Activated naive CD4-positive, alpha-beta T cell treated with anti-CD3 and anti-CD28 coated beads, Interleukin-2, amount 10 ng/mL, durations not matched to agents 7 days and 5 days (primary cell): ENCODE data around the gene PACS1.

Experiments
- CTCF ChIA-PET: fragments of 350-600 bp; sonication (Branson Sonifier 250); formaldehyde crosslinking; loops from one replicate; lab custom pipeline; 2021; ENCODE audit warnings: antibody characterized with exemption; lab: Charles Lee
- DNase-seq: peaks from one replicate; pipeline ENCODE4 v3.0.0-alpha.2; 2020
- H3K27ac Mint-ChIP-seq: one replicate; pipeline ENCODE4 v1.8.0; 2021; ENCODE audit warnings: mild to moderate bottlenecking, moderate library complexity, mixed read lengths
- H3K27me3 Mint-ChIP-seq: one replicate; pipeline ENCODE4 v1.8.0; 2021; ENCODE audit warnings: mild to moderate bottlenecking, mixed read lengths
- H3K36me3 Mint-ChIP-seq: one replicate; pipeline ENCODE4 v1.8.0; 2021; ENCODE audit warnings: mixed read lengths
- H3K4me1 Mint-ChIP-seq: one replicate; pipeline ENCODE4 v1.8.0; 2021; ENCODE audit warnings: mixed read lengths
- H3K4me3 Mint-ChIP-seq: one replicate; pipeline ENCODE4 v1.8.0; 2021; ENCODE audit warnings: mild to moderate bottlenecking, moderate library complexity, mixed read lengths
- H3K9me3 Mint-ChIP-seq: one replicate; pipeline ENCODE4 v1.8.0; 2021; ENCODE audit warnings: mixed read lengths

Gene PACS1

DNA sequence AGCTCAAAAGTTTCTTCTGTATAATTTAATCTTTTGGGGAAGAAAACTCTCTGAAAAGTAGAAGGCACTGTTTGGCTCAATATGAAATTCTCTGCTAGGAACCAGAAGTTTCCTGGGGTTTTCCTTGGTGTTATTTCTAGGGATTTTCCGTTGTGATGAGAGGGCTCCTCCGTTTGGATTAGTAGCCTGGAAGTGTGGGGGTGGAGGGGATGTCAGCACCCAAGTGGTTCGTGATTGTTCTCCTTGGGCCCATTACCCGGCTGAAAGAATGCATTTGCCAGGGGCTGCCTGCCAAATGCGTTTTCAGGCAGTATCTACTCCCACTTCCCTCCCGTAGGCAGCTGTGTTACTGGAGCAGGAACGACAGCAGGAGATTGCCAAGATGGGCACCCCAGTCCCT lies 13.6 kb upstream of the PACS1 start:
- Mint-ChIP-seq H3K27me3 (no peaks in the 10 kb centered on the region), H3K9me3 (no peaks in the 10 kb centered on the region), H3K4me3 (no peak overlapping the region), H3K27ac (no peak overlapping the region), H3K36me3 (peaks cover 67% of the 10 kb centered on the region), H3K4me1 (peaks cover 30% of the 10 kb centered on the region)
- CTCF ChIA-PET: interaction anchor here (1.6 to 5.9 kb wide), 2 partner anchors 12 kb away, joined by 6 to 48 read pairs; partner anchors contain the start of gene PACS1
- no peak for DNase-seq

- CTCF ChIA-PET: interaction anchor here (0.7 to 2.0 kb wide), 2 partner anchors 73 to 950 kb away, joined by 3 to 5 read pairs; no protein-coding TSS in a partner anchor
- Mint-ChIP-seq H3K4me1 (peaks cover 18% of the 10 kb centered on the region), H3K36me3 (peaks cover 73% of the 10 kb centered on the region), H3K27me3 (no peaks in the 10 kb centered on the region), H3K27ac (no peak overlapping the region), H3K4me3 (no peak overlapping the region), H3K9me3 (no peaks in the 10 kb centered on the region)
- no peak for DNase-seq
Measured at GRCh38 chr11:66059966-66060680, 9.9 kb upstream of the PACS1 start.

- Mint-ChIP-seq H3K4me3 (no peak overlapping the region), H3K4me1 (peaks cover 20% of the 10 kb centered on the region), H3K36me3 (peaks cover 73% of the 10 kb centered on the region), H3K9me3 (no peaks in the 10 kb centered on the region), H3K27me3 (no peaks in the 10 kb centered on the region), H3K27ac (peak overlapping the region; percentile 50)
- CTCF ChIA-PET: no interaction called here
- DNase-seq: no peak
Measured at GRCh38 chr11:66061268-66061667, 8.8 kb upstream of the PACS1 start.

DNA sequence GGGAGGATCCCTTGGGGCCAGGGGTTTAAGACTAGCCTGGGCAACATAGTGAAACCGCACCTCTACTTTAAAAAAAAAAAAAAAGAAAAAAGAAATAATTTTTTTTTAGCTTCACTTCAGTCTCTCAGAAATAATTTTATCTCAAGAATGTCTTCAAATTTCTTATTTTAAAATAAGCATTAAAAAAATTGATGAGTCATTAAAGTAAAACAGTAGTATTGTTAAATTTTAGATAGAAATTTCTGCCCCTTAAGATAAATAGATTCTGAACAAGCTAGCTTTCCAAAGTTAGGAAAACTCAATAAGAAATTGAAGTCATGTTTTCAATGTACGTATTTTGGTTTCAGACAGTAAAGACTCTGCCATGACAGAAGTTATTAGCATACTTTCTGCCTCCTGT lies 7.7 kb upstream of the PACS1 start:
- Mint-ChIP-seq H3K9me3 (no peaks in the 10 kb centered on the region), H3K4me3 (no peak overlapping the region), H3K4me1 (peaks cover 32% of the 10 kb centered on the region), H3K27ac (no peak overlapping the region), H3K27me3 (no peaks in the 10 kb centered on the region), H3K36me3 (peaks cover 79% of the 10 kb centered on the region)
- DNase-seq: no peak
- CTCF ChIA-PET: interaction anchor here (0.8 to 1.5 kb wide), 3 partner anchors 15 to 73 kb away, joined by 3 to 4 read pairs (median 4); no protein-coding TSS in a partner anchor

- Mint-ChIP-seq H3K4me3 (no peak overlapping the region), H3K36me3 (peaks cover 81% of the 10 kb centered on the region), H3K27ac (no peak overlapping the region), H3K27me3 (no peaks in the 10 kb centered on the region), H3K4me1 (peaks cover 44% of the 10 kb centered on the region), H3K9me3 (no peaks in the 10 kb centered on the region)
- CTCF ChIA-PET: interaction anchor here (1.2 kb wide), 2 partner anchors 19 to 73 kb away, joined by 3 to 4 read pairs; no protein-coding TSS in a partner anchor
- peak; percentile 0 for DNase-seq
Measured at GRCh38 chr11:66063900-66064299, 6.2 kb upstream of the PACS1 start.

GRCh38 chr11:66064571-66064970 lies 5.5 kb upstream of the PACS1 start:
- Mint-ChIP-seq H3K4me1 (peaks cover 51% of the 10 kb centered on the region), H3K36me3 (peaks cover 79% of the 10 kb centered on the region), H3K27me3 (no peaks in the 10 kb centered on the region), H3K4me3 (no peak overlapping the region), H3K9me3 (no peaks in the 10 kb centered on the region), H3K27ac (no peak overlapping the region)
- no peak for DNase-seq
- CTCF ChIA-PET: no interaction called here

DNA sequence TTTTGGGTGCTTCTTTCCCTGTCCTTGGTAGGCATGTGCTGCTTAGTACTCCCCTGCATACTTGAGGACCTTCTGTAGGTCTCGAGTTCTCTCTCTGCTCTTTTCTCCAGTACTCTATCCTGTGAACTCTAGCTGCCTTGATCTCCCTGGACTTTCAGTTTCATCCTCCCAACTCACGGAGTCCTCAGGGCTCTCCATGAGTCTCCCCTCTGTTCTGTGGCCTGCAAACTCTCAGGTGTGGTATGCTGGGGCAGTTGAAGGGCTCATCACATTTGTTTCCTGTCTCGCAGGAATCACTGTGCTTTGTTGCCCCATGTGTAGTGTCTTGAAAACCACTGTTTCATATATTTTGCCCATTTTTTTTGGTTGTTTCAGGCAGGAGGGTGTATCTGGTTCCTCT lies 3.3 kb upstream of the PACS1 start:
- Mint-ChIP-seq H3K4me3 (no peak overlapping the region), H3K27ac (peak overlapping the region; percentile 35), H3K4me1 (peaks cover 52% of the 10 kb centered on the region), H3K9me3 (no peaks in the 10 kb centered on the region), H3K36me3 (peaks cover 69% of the 10 kb centered on the region), H3K27me3 (no peaks in the 10 kb centered on the region)
- CTCF ChIA-PET: interaction anchor here (0.9 to 8.9 kb wide), 7 partner anchors 8 to 68 kb away, joined by 3 to 89 read pairs (median 9); partner anchors contain the start of gene SF3B2
- DNase-seq: peak; percentile 19

GRCh38 chr11:66067640-66068039 lies 2.4 kb upstream of the PACS1 start:
- CTCF ChIA-PET: interaction anchor here (0.6 to 8.9 kb wide), 19 partner anchors 8 to 453 kb away, joined by 3 to 89 read pairs (median 5); partner anchors contain the start of gene SF3B2
- Mint-ChIP-seq H3K4me1 (peaks cover 61% of the 10 kb centered on the region), H3K36me3 (peaks cover 72% of the 10 kb centered on the region), H3K4me3 (no peak overlapping the region), H3K27ac (no peak overlapping the region), H3K9me3 (no peaks in the 10 kb centered on the region), H3K27me3 (no peaks in the 10 kb centered on the region)
- DNase-seq: peak; percentile 5

DNA sequence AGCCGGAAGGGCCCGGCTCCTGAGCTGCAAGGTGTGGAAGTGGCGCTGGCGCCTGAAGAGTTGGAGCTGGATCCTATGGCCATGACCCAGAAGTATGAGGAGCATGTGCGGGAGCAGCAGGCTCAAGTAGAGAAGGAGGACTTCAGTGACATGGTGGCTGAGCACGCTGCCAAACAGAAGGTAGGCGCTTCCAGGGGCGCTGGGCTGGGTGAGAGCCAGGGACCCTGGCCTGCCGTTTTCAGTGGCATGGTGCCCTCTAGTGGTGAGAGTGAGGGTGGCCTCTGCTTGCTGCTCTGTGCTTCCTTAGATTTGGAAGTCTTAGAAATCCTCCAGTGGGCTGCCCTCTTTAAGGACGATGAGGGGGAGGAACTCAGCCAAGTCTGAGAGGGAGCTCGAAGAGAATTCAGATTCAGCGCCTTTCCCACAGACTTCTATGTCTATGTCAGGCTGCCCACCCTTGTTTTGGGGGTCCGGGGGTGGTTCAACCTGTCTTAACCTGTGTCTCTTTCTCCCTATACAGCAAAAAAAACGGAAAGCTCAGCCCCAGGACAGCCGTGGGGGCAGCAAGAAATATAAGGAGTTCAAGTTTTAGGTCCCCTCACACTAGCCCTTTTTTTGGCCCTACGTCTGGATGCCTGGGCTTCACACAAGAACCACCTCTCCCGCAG lies 1.8 kb upstream of the PACS1 start:
- Mint-ChIP-seq H3K36me3 (peaks cover 71% of the 10 kb centered on the region), H3K27ac (peak overlapping the region; percentile 92)

GRCh38 chr11:66068923-66069714 lies 953 bp upstream of the PACS1 start:
- no peaks in the 10 kb centered on the region for H3K9me3 Mint-ChIP-seq
- peaks cover 65% of the 10 kb centered on the region for H3K4me1 Mint-ChIP-seq
- peak overlapping the region; percentile 92 for H3K27ac Mint-ChIP-seq
- H3K27me3 Mint-ChIP-seq: no peaks in the 10 kb centered on the region
- peak; percentile 57 for DNase-seq
- CTCF ChIA-PET: interaction anchor here (0.8 to 8.9 kb wide), 14 partner anchors 10 to 76 kb away, joined by 3 to 89 read pairs (median 8); partner anchors contain the start of gene SF3B2
- H3K4me3 Mint-ChIP-seq: peak overlapping the region; percentile 76
- peaks cover 66% of the 10 kb centered on the region for H3K36me3 Mint-ChIP-seq

More for the DNA sequence above, 1.8 kb upstream of the PACS1 start:
- peak; percentile 84 for DNase-seq
- no peaks in the 10 kb centered on the region for H3K27me3 Mint-ChIP-seq
- H3K4me1 Mint-ChIP-seq: peaks cover 67% of the 10 kb centered on the region
- CTCF ChIA-PET: interaction anchor here (0.6 to 8.9 kb wide), 23 partner anchors 8 to 453 kb away, joined by 3 to 89 read pairs (median 4); partner anchors contain the start of gene SF3B2
- H3K4me3 Mint-ChIP-seq: no peak overlapping the region
- no peaks in the 10 kb centered on the region for H3K9me3 Mint-ChIP-seq

GRCh38 chr11:66070604-66071380 lies 720 bp downstream of the PACS1 start:
- H3K27ac Mint-ChIP-seq: peak overlapping the region; percentile 95
- H3K9me3 Mint-ChIP-seq: no peaks in the 10 kb centered on the region
- no peaks in the 10 kb centered on the region for H3K27me3 Mint-ChIP-seq
- H3K36me3 Mint-ChIP-seq: peaks cover 67% of the 10 kb centered on the region
- H3K4me3 Mint-ChIP-seq: peak overlapping the region; percentile 98
- peak; percentile 47 for DNase-seq
- CTCF ChIA-PET: interaction anchor here (0.6 to 8.9 kb wide), 8 partner anchors 9 to 151 kb away, joined by 4 to 89 read pairs (median 4); no protein-coding TSS in a partner anchor
- H3K4me1 Mint-ChIP-seq: peaks cover 67% of the 10 kb centered on the region

DNA sequence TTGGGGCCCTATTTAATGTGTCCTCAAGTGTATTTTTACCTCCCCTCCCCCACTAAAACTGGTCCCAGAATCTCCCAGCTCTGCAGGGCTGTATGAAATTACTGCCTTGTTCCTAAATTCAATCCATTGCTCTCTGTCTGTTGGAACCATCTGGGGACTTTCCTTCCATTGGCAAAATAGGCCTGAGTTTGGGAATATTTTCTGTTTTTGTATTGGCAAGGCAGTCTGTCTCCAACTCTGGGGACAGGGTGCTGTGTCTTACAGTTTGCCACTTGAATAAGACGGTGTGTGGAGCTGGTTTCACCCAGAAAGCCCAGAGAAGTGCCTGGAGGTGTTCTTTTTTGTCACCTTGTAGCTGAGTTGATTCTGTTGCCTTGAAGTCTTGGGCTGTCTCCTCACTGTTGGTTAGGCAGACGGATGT lies 1.3 kb downstream of the PACS1 start:
- H3K27me3 Mint-ChIP-seq: no peaks in the 10 kb centered on the region
- CTCF ChIA-PET: interaction anchor here (0.5 to 8.9 kb wide), 9 partner anchors 8 to 150 kb away, joined by 4 to 89 read pairs (median 5); no protein-coding TSS in a partner anchor
- no peaks in the 10 kb centered on the region for H3K9me3 Mint-ChIP-seq
- H3K4me3 Mint-ChIP-seq: peak overlapping the region; percentile 98
- DNase-seq: peak; percentile 41
- peaks cover 68% of the 10 kb centered on the region for H3K36me3 Mint-ChIP-seq
- H3K4me1 Mint-ChIP-seq: peaks cover 65% of the 10 kb centered on the region
- H3K27ac Mint-ChIP-seq: peak overlapping the region; percentile 95

DNA sequence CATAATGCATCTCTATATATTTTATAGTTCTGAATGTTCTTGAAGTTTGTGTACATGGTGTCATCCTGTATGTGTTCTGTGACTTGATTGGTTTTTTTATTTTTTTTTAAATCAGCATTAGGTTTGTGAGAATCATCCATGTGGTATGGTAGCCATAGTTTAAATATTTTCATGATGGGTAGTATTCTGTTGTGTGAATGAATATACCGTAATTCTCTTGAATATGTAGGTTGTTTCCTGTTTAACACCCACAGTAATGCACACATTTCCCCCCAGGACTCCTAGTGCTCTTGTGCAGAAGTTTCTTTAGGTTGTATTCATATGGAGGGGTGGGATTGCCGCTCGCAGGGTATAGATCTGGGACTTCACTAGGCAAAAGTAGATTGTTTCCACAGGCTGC lies 2.0 kb downstream of the PACS1 start:
- CTCF ChIA-PET: interaction anchor here (1.3 to 8.9 kb wide), 6 partner anchors 27 to 150 kb away, joined by 4 to 89 read pairs (median 4); no protein-coding TSS in a partner anchor
- H3K27me3 Mint-ChIP-seq: no peaks in the 10 kb centered on the region
- DNase-seq: no peak
- H3K36me3 Mint-ChIP-seq: peaks cover 64% of the 10 kb centered on the region
- no peaks in the 10 kb centered on the region for H3K9me3 Mint-ChIP-seq
- H3K4me1 Mint-ChIP-seq: peaks cover 58% of the 10 kb centered on the region
- H3K4me3 Mint-ChIP-seq: peak overlapping the region; percentile 98
- peak overlapping the region; percentile 95 for H3K27ac Mint-ChIP-seq
